GM21825 (cell line): ENCODE measurements around the gene FURIN.
"Not testable (repeated sequence)": the region's sequence is repeated elsewhere in the genome, so short reads cannot be mapped to it uniquely, and the experiment has no call there.

Experiments
- ATAC-seq: cut with Tn5 transposase; IDR thresholded peaks from one replicate; pipeline ENCODE4 v1.9.1; 2021; ENCODE audit warnings: mild to moderate bottlenecking, moderate library complexity; ENCODE audit not compliant: unreplicated experiment

The FURIN gene

GRCh38 chr15:90901175-90902039 is 33.0 kb downstream of the FURIN start:
- no peak for ATAC-seq

GRCh38 chr15:90902040-90902839 is 33.9 kb downstream of the FURIN start:
- ATAC-seq: peak; percentile 56

GRCh38 chr15:90902840-90903732 is 34.7 kb downstream of the FURIN start, which contains the start of gene MAN2A2:
Gene MAN2A2, plus strand, starts transcription at chr15:90903302. Its CDS starts 906 bp downstream, at chr15:90904208.
- ATAC-seq: peak; percentile 52

DNA sequence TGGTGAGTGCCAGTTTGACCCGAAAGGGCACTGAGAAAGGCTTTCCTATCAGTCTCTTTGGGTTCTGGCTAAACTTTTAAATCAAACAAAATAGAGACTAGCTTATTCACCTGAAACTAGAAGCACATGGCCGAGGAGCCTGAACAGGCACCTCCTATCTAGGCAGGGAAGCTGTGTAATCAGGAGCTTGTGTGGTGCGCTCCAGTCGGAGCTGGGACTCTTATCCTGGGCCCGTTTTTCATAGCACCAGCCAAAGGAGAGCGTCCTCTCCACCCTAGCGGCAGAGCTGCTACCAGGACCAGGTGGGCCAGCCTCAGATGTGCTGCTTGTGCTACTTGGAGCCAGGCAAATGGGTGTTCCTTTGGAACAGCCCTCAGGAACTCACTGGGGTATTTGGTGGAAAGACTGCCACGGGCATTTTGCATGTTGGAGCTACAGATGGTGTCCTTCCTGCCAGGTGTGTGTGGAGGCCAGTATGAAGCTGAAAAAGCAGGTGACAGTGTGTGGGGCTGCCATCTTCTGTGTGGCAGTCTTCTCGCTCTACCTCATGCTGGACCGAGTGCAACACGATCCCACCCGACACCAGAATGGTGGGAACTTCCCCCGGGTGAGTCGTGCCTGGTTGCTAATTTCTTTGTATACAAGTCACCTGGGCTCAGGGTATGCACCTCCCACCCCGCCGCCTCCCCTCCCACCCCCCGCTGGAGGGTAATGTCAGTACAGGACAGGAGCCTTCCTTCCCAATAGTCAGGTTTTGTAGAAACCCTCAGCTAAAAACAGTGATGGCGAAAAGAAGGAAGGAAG is 35.5 kb downstream of the FURIN start:
- no peak for ATAC-seq

GRCh38 chr15:90904746-90905145 is 36.4 kb downstream of the FURIN start:
- no peak for ATAC-seq

- no peak for ATAC-seq
Observed at GRCh38 chr15:90905306-90906180, 37.2 kb downstream of the FURIN start.

DNA sequence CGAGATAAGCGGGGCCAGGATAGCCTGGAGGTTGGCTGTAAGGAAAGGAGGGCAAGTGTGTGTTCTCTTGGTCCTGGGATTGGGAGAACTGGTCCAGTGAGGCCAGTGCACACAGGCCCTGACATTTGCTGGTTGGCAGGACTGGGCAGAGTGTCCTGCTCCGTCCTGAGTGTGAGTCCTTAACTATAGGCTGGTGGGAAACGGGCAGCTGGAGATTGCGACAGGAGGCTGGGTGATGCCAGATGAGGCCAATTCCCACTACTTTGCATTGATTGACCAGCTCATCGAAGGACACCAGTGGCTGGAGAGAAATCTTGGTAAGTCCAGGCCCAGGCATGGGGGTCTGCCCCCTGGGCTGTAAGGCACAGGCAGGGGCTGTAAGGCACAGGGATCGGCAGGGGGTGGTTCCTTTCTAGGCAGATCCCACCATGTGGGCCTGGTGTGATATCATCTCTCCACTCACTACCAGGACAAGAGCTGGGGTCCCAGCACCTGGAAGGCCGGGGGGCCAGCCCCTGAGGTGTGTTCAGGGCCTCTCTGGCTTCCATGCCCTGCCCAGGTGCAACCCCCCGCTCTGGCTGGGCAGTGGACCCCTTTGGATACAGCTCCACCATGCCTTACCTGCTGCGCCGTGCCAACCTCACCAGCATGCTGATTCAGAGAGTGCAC is 37.9 kb downstream of the FURIN start:
- ATAC-seq: no peak

DNA sequence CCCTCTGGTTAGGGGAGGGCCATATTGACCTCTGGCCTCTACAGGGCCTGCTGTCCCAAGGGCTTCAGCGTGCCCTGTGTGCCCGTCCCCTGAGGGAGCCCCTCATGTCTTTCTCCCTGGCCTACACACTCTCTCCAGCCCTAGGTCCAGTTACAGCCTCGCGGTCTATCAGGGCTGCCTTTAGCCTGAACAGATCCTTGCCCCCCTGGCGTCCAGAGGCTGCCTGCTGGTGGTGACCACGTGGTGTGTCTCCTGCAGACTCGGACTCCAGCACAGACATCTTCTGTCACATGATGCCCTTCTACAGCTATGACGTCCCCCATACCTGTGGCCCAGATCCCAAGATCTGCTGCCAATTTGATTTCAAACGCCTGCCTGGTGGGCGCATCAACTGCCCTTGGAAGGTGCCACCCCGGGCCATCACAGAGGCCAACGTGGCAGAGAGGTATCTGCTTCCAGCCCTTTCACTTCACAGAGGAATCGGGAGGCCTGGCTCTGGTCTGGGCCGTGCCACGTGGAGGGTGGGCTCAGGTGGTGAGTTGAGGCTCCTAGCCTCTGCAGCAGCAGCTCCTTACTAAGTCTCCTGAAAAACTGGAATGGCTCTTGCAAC is 38.8 kb downstream of the FURIN start:
- ATAC-seq: no peak

GRCh38 chr15:90907838-90908507 is 39.6 kb downstream of the FURIN start:
- ATAC-seq: no peak

- ATAC-seq: not testable (repeated sequence)
Observed at GRCh38 chr15:90909449-90909848, 41.1 kb downstream of the FURIN start.

DNA sequence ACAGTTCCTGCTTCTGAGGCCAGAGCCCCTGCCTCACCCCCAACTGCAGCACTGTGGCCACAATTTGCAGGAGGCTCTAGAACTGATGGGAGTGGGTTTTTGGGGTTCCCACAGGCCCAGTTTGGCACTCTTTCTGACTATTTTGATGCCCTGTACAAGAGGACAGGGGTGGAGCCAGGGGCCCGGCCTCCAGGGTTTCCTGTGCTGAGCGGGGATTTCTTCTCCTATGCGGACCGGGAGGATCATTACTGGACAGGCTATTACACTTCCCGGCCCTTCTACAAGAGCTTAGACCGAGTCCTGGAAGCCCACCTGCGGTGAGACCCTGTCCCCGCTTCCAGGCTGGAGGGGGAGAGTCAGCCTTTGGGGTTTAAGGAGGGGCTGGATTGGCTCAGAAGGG is 41.6 kb downstream of the FURIN start:
- ATAC-seq: no peak

GRCh38 chr15:90910441-90911301 is 42.3 kb downstream of the FURIN start:
- no peak for ATAC-seq

- ATAC-seq: no peak
Observed at GRCh38 chr15:90911302-90911623, 42.9 kb downstream of the FURIN start.

- ATAC-seq: no peak
Observed at GRCh38 chr15:90911906-90912769, 43.8 kb downstream of the FURIN start.

DNA sequence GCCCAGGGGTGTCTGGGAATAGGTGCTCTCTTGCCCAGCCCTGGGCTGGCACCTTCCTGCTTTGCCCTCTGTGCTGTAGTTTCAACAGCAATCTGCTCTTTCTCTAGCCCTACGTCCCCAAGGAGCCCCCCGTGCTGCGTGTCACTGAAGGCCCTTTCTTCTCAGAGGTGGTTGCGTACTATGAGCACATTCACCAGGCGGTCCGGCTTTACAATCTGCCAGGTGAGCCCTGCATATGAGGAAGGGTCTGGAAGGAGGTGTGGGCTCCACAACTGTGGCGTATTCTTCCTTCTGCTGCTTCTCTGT is 44.3 kb downstream of the FURIN start:
- ATAC-seq: no peak

DNA sequence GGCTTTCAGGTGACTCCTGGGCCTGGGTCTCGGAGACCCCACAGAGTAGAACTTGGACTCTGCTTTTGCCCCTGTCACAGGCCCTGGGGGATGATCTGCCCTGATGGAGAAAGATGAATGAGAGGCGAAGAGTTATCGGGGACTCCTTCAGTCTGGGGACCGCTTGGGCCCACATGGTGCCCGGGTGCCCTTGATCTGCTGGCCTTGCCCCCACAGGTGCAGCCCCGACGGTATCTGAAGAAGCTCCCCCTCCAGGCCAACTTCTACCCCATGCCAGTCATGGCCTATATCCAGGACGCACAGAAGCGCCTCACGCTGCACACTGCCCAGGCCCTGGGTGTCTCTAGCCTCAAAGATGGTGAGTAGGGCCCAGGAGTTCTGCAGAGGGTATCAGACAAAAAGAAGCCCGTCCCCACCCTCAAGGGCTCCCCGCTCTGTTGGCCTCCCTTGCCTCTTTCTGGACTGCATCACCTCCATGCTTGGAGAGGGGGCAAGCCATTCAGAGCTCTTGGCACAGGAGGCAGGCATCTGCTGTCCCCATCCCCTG is 45.1 kb downstream of the FURIN start:
- no peak for ATAC-seq
